DOHH2 (cell line): ENCODE results near the gene NEAT1.

ENCODE experiments used
- EZH2phosphoT487 ChIP-seq: fragments of 200-600 bp; sonication (generic); IDR thresholded peaks from 2 replicates; pipeline ENCODE4 v1.6.1; 2017; ENCODE audit warnings: borderline replicate concordance, mild to moderate bottlenecking, antibody characterized with exemption, low read length, moderate library complexity, mixed read lengths
- TF ChIP-seq, protein P1 (sequence below): fragments of 200-600 bp; sonication (generic); IDR thresholded peaks from one replicate; pipeline ENCODE4 v1.5.1; 2014; ENCODE audit warnings: antibody characterized with exemption, mild to moderate bottlenecking, low read depth, low read length; ENCODE audit not compliant: poor library complexity, severe bottlenecking

DNA sequence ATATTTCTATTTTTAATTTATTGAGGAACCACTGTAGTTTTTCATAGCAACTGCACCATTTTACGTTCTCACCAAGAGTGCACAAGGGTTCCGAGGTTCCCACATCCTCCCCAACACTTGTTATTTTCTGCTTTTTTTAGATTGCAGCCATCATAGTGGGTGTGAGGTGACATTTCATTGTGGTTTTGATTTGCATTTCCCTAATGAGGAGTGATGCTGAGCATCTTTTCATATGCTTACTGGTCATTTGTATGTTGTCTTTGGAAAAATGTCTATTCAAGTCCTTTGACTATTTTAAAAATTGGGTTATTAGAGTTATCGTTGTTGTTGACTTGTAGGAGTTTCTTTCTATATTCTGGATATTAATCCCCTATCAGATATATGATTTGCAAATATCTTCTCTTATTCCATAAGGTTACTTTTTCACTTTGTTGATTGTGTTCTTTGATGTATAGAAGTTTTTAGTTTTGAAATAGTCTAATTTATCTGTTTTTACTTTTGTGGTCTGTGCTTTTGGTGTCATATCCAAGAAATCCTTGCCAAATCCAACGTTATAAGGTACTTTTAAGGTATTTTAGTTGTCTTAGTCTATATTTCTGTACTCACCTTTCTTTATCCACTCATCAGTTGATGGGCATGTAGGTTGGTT, 9.0 kb downstream of the NEAT1 start:
- TF ChIP-seq EZH2phosphoT487: no peak
- TF ChIP-seq, protein P1, sequence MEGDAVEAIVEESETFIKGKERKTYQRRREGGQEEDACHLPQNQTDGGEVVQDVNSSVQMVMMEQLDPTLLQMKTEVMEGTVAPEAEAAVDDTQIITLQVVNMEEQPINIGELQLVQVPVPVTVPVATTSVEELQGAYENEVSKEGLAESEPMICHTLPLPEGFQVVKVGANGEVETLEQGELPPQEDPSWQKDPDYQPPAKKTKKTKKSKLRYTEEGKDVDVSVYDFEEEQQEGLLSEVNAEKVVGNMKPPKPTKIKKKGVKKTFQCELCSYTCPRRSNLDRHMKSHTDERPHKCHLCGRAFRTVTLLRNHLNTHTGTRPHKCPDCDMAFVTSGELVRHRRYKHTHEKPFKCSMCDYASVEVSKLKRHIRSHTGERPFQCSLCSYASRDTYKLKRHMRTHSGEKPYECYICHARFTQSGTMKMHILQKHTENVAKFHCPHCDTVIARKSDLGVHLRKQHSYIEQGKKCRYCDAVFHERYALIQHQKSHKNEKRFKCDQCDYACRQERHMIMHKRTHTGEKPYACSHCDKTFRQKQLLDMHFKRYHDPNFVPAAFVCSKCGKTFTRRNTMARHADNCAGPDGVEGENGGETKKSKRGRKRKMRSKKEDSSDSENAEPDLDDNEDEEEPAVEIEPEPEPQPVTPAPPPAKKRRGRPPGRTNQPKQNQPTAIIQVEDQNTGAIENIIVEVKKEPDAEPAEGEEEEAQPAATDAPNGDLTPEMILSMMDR: no peak
